Activated CD4-positive, alpha-beta T cell treated with anti-CD3 and anti-CD28 coated beads, Interleukin-2, Interleukin-4, amounts not matched to agents 100 ng/mL and 50 ng/mL, durations not matched to agents 16 hours and 8 hours (primary cell): Measurements from ENCODE around the gene ING2.

Experiments used
- DNase-seq: peaks from one replicate; pipeline ENCODE4 v3.0.0-alpha.2; 2020; ENCODE audit warnings: low spot score

Gene ING2

DNA sequence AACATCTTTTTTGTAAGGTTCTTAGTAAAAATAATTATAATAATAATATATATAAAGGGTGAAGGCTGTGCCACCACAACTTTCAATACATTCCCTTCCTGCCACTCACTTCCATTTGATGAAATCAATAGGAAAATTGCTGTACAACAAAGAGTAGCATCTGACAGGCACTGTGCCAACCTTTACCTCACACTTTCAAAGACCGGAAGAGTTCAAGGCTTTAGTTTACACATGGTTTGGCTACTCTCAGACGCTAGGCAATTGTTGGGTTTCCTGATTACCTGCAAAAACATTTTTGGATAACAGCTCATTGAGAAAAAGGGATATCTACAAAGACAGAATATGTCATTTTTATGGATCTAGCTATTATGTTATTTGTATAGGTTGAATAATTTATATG is 5.5 kb upstream of the ING2 start:
- DNase-seq: no peak

DNA sequence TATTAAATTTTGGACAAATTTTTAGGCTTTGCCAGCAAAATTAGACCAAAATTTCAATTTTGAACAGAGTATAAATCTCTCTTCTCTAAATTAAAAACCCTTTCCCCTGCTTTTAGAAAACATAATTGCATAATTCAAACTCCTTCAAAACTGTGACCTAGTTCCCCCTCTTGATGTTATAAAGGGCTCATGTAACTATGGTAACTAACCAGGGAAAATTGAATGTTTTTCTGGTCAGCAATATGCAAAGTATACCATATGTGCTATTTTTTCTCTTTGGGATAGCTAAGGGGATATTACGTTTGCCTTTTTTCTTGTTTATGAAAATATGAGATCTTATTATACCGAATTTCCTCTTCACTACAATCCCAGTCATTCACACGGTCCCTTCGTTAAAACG is 5.1 kb upstream of the ING2 start:
- no peak for DNase-seq

DNA sequence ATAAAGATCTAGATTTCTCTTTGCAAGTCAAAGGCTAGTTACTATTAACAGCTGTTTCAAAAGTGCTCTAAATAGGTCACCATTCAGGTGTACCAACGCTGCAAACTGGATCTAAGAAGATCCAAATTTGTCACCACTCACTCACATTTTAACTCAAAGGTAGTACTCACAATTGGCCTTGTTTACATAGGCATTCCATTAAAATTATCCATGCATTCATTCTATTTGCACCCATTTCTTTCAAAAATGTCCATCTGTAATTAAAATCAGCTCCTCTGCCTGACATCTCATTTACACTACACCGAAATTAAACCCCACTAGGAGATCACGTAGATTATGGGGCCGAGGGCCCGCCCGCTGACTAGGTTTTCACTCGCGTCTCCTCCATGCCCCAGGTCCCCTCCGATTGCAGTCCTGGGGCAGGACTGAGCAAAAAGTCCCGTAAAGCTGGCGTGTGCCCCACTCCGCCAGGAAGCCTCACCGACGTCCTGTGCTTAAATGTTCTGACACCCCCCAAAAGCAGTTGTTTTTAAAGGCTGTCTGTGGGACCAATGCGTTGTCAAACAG is 1.3 kb upstream of the ING2 start:
- no peak for DNase-seq

DNA sequence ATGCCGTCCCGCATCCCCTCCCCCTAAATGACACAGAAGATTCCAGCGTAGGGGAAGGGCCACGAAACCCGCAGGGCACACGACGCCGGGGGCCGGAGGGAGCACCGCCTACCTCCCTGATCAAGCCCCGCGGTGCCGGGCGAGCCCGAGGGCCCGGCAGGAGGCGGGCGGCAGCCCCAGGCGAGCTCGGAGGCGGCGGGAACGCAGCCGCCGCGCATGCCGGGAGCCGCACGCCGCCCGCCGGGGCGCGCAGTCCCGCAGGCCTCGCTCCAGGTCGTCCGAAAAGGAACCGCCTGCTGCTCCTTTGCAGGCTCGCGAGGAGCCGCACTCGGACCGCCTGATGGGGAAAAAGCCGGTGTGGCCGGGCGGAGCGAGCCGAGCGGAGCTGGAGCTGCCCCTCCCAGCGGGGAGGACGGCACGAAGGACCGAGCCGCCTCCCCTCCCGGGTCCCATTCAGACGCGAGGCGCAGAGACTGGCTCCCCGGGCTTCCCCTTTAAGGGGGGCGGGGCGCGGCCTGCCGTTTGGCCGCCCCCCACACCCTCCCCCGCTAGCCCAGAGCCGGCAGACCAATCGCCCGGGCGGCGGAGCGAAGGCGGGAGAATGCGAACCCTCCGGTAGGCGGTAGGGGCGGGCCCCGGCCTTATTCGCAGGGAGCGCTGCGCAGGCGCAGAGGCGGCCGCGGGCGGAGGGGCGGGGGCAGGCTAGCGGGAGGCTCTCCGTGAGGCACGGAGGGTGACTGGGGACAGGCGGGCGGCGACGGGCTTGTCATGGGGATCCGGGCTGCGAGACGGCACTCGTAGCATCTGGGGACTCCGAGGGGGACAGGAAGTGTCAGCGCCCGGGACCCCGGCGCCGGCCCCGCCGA is 561 bp upstream of the ING2 start:
- peak; percentile 98 for DNase-seq

DNA sequence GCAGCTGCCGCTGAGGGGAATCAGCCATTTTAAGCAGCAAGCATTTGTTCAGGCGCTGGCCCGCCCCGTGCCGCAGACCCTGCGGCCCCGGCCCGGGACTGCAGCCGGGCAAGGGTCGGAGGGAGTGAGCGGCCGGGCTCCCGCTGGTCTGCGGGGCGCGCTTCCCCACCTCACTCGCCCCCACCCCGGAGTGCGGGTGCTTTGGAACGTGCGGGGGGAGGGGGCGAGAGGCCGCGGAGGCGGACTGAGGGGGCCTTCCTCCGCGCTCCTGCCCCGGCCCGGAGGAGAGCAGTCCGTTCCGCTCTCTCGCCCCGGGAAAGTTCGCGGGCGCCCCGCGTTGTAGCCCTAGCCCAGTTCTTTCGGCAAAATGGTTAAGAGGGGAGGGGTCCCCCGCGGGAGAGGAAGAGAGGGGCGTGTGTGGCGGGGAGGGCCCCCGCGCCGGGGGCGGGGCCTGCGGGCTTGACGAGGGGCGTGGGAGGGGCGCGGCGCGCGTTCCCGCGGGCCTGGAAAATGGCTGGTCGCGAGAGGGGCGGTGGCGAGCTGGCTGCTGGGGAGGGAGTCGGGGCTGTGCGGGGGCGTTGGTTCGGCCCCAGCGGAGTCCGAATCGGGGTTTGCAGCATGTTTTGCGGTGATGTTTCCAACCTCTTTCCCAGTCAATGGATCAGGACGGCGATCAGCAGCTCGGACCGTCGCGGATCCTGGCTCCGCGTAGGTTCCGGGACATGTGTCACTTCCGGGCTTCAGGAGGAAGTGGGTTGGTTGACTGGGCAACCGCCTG is 942 bp downstream of the ING2 start:
- peak; percentile 83 for DNase-seq

DNA sequence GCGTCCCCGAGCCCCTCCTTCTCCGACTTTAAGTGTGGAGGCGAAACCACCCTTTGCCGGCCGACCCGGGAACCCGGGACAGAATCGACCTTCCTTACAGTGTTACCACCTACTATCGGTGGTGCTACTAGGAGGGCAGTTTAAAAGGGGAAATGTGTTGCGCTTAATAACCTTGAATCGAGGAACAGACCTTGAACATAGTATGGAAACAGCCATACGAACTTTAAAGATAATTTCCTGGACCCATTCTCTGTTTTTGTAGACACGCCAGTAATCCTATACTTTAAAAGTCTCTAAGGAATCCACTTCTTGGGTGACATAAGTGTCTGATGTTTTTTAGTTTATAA is 1.5 kb downstream of the ING2 start:
- no peak for DNase-seq

DNA sequence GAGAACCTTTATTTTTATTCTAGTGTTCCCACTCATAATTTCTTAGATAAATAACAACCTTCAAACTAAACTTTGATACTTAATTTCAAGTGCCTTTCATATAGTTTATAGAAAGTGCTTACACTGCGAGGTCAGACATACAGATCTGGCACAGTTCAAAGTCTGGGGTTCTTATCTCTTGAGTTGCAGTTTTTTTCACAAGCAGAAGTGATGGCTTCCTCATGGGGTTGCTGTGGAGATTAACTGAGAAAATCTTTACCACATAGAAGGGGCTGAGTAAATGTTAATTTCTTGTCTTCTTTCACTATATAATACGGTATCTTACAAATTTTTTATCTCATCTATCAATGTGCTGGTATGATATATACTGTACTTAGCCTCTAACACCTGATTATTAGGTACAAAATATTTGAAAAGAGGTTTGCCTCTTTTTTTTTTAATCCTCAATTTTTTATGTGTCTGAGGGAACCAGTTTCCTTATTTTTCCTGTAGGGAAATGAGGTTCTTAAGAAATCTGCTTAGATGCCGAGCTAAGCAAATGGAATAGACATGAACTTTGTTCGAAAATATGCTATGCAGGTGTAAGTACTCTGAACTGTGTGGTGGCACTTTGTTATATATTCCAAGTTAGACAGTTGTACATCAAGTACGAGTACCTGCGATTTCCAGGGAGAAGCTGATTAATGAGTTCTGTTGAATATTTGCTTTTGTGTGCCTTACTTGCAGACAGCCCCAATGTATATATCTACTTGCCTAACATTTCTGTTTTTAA is 3.3 kb downstream of the ING2 start:
- DNase-seq: no peak

DNA sequence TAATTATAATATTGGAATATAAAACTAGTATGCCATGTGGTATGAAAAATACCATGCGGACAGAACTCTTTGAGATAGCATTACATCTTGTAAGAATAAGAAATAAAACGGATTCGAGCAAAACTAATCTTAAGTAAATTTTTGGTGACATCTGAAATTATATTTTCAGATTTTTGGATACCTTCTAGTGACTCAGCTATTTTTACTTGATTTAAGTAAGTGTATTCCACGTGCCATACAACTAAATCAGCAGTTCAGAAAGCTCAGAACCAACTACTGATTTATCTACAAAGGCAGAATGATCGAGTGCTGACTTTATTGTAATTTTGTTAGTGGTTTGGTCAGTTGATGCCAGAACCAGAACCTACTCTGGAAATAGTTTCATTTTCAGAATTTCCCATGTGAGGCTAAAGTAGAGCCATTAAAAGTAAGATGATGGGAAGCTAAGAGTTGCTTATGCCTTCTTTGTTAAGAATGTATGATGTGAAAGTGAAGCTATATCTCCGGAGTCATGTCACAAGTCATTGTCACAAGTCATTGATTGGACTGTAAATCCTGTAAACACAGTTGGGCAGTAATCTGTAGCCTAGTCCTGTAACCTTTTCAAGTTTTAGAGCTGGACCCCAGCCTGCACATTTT is 4.0 kb downstream of the ING2 start:
- no peak for DNase-seq

DNA sequence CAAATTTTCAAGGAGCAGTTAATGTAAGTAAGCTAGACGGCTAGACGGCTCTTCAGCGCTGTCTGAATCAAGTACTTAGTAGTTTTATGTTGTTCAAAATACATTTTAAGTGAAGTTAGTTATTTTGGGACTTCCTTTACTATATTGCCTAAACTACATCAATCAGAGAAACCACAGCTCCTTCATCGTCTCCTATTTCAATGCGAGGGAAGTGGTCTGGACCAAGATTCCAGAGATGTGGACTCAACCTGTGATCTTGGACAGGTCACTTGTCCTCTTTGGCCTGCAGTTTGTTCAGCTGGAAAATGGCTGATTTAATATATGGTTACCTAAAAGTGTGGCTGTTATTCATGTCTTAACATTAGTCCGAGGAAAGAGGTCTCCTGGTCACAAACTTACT is 10.6 kb downstream of the ING2 start:
- DNase-seq: no peak

DNA sequence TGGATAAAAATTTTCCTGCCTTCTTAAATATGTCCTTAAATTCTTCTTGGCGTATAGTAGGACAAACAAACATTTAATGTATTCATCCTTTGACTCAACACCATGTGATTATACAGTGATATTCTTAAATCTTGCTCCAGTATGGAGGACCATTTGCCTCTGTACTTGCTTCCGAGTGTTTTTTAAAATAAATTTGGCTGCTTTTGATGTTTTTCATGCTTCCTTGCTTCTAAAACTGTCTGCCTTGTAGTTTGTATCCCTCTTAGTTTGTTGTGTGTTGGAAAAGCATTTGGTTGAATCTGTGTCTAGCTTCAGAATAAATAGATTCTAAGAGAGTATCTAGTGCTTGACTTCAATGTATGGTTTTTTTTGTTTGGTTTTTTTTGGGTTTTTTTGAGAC is 12.3 kb downstream of the ING2 start:
- DNase-seq: no peak

DNA sequence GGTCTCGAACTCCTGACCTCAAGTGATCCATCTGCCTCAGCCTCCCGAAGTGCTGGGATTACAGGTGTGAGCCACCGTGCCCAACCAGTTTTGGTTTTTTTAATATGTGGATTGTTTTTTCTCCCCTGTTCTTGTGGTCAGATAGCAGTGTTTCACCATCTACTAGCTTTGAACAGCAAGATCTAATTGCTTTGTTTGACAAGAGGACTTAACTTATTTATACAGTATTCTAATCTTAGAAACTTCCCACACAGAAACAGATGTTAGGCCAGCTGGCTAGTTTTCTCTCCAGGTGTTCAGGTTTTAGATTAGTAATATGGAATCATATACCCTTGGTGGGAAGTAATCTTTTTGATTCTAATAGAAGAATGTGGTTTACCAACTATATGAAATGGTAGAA is 12.9 kb downstream of the ING2 start:
- no peak for DNase-seq

DNA sequence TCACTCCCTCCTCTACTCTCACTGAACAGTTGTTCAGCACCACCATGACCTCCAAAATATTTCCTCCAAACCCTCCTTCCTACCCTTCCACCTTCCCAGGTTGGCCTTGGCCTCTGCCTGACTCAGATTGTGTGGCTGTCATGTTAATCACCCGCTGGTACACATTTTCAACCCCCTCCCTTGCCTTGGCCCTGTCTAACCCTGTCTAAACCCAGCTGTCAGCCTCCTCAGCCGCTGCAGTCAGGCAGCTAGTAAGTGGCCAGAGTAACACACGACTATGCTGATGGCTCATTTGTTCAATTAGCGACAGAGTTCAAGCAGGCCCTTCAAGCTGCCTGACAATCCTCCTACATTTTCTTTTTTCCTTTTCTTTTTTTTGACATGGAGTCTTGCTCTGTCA is 18.0 kb downstream of the ING2 start:
- no peak for DNase-seq

DNA sequence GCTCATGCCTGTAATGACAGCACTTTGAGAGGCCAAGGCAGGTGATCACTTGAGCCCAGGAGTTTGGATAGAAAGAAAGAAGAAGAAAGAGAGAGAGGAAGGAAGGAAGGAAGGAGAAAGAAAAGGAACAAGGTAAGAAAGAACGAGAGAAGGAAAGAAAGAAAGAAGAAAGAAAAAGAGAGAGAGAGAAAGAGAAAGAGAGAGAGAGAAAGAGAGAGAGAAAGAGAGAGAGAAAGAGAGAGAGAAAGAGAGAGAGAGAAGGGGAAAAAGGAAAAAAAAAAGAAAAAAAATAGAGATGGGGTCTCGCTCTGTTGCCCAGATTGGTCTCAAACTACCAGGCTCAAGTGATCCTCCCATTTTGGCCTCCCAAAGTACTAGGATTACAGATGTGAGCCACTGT is 22.5 kb downstream of the ING2 start:
- no peak for DNase-seq

DNA sequence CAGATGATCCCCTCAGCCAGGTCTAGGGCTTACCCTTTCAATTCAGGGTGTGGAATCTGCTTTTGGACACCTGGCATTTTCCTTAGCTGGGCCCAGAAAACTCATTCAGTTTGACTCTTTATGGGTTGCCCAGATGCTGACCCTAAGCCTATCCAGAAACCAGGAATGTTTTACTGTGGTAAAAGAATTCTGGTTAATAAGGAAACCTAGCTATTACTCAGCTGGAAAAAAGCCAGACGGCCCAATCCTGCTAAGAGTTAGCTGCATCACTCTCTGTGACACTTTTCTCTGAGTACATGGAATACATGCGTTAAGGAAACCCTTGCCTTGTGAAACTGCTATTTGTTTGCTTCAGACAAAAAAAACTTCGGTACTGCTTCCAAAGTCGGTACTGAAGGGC is 28.0 kb downstream of the ING2 start:
- DNase-seq: no peak

DNA sequence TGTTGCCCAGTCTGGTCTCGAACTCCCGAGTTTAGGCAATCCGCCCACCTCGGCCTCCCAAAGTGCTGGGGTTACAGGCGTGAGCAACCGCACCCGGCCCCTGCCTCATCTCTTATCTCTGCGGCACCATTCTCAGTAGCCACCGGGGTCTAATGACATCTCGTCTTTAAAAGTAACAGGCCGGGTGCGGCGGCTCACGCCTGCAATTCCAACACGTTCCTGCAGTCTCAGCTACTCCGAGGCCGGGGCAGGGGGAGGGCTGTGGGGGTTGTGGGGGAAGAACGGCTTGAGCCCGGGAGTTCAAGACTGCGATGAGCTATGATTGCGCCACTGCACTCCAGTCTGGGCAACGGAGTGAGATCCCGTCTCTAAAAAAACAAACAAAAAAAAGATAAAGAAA is 28.8 kb downstream of the ING2 start:
- DNase-seq: no peak

DNA sequence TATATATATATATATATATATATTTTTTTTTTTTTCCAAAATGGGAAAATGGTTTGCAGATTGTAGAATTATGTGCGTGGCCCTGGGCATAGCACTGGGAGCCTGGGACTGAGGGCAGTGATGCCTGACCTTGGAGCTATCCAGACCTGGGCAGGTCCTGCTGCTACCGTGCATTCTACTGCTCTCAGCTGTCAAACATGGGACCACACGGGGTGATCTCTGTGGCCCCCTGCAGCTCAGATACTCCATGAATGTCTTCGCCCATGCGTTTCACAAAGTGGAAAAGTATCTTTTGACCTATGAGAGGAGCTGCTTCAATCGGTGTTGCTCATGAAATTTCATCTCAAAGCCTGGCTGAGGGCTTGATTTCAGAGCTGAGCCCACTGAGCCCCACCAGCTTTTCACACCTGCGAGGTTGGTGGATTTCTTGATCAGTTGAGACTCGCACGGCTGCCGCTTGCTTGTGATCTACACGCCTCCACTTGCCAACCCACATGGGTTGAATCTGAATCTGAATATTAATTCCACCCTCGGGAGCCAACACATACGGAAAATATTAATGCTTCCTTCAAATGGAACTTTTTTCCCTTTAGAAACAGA is 35.7 kb downstream of the ING2 start:
- DNase-seq: no peak

DNA sequence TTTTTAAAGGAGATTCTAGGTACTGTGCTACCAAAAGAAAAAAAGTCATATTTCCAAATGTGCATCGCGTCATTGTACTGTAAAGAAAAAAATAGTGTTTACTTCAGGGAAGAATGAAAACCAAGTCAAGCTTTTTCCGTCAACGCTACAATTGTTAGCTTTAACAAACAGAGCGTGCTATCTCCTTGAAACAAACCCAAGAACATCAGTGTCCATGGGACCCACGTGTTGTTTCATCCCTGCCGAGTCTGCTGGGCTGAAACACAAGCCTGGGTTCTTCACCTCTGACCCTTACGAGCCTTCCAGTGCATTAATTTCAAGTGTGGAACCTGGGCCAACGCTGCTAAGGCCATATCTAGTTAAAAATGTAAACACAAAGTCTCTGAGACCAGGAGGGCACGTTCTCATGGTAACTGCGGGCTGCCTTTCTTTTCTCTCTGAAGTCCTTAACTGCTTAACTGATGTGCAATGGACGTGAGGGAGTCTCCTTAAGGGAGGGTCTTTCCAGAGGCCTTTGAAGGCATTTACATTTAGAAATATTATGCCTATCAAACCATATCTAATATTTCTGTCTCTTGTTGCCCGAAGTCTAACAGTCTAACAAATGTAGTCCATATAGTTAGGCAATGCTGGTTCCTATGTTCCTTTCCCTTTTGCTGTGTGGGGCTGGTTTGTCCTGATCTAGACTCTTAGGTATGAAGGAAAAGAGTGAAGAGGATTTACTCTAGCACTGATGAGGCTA is 36.3 kb downstream of the ING2 start:
- no peak for DNase-seq

DNA sequence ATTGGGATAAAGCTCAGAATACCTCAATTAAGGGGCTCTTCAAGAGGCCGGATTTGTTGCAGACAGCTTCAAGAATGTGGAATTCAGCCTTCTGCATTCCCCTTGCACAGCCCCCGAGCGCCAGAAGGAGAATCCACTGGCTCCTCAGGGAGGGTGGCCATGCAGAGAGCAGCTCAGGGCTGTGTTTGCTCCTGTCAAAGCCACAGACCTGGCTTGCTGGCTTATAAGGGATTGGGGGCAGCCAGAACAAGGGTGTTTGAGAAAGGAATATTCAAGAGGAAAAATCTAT is 36.8 kb downstream of the ING2 start:
- DNase-seq: no peak

DNA sequence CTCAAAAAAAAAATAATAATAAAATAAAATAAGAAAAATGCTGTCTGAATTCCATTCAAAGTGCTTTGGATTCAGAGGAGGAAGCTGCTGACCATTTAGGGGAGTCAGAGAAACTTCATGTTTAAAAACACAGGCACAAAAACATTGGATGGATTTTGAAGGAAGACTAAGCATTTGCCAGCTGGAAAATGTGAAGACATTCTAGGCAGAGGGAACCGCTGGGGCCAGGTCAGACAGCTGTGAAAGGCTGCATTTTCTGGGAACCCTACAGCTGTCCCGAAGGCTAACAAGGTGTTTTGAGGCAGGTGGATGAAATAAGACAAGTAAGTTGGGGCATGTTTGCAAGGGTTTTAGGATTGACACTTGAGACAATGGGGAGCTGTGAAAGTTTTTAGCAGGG is 38.6 kb downstream of the ING2 start:
- no peak for DNase-seq

DNA sequence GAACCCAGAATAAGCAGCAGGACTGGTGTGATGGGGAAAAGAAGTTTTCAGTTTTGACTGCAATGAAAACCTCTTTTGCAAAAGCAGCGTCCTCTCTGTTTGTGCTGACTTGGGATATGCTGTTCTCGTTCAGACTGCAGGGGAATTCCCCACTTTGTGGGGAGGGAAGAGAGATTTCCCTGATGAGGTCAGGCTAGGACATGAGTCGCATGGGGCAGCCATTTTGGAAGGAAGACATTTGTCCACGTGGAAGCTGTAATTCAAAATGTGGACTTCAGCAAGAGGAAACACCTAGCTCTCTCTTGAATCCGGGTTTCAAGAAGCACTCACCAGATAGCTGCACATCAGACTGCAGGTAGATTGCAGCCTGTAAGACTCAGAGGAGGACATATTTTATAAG is 39.3 kb downstream of the ING2 start:
- DNase-seq: no peak

DNA sequence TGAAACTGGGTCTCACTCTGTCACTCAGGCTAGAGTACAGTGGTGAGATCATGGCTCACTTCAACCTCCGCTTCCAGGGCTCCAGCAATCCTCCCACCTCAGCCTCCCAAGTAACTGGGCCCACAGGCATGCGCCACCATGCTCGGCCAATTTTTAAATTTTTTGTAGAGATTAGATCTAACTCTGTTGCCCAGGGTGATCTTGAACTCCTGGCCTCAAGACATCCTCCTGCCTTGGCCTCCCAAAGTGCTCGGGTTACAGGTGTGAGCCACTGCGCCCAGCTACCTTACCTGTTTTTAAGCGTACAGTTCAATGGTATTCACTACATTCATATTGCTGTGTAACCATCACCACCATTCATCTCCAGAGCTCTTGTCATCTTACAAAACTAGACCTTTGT is 41.5 kb downstream of the ING2 start:
- DNase-seq: no peak
